Fibroblast of lung (primary cell): Measurements from ENCODE around the gene AK1.

ENCODE experiments used
- EZH2 ChIP-seq: IDR thresholded peaks from 2 replicates; pipeline ENCODE4 v1.5.1; 2012; ENCODE audit warnings: low read length, control low read depth, mild to moderate bottlenecking; ENCODE audit errors: missing control alignments
- TF ChIP-seq, protein P1 (sequence below), 2 donors: IDR thresholded peaks in 1 of 2; conservative IDR thresholded peaks in 1 of 2; 1 replicate in 1 of 2; 2 replicates in 1 of 2; pipeline ENCODE4 v1.5.1; 2011 to 2012; ENCODE audit warnings: low read length in 2 of 2, control low read depth in 1 of 2, inconsistent platforms in 1 of 2, low read depth in 1 of 2, mild to moderate bottlenecking in 1 of 2

DNA sequence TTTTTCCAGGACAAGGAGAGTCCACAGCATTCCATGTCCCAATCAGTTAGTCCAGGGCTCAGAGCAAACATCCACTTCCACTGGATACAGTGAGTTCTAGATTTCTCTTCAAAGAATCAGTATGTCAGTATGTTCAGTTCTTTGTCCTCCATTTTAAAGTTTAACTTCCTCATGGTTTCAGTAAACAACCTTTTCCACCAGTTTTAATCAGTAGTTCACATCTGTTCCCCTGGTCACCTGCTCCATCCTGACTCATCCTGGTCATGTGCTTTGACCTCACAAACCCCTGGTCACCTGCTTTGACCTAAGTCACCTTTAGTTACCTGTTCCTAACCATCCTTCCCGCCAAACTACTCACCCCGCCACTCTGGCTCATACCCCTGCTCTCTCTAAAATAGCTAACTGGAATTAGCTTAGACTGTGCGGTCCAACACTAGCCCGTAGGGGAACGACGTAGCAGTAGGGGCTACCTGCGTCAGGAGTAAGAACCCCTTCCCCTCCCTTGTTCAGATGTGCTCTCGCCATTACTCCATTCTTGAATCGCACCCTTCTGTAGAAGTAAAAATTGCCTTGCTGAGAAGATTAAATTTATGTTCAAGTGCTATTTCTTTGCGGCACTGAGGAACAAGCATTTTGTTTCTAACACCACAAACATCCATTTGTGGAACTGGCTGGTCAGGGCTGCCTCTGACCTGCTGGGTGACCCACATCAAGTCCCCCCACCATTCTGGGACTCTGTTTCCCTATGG, 28.5 kb downstream of the AK1 start:
- TF ChIP-seq, protein P1, sequence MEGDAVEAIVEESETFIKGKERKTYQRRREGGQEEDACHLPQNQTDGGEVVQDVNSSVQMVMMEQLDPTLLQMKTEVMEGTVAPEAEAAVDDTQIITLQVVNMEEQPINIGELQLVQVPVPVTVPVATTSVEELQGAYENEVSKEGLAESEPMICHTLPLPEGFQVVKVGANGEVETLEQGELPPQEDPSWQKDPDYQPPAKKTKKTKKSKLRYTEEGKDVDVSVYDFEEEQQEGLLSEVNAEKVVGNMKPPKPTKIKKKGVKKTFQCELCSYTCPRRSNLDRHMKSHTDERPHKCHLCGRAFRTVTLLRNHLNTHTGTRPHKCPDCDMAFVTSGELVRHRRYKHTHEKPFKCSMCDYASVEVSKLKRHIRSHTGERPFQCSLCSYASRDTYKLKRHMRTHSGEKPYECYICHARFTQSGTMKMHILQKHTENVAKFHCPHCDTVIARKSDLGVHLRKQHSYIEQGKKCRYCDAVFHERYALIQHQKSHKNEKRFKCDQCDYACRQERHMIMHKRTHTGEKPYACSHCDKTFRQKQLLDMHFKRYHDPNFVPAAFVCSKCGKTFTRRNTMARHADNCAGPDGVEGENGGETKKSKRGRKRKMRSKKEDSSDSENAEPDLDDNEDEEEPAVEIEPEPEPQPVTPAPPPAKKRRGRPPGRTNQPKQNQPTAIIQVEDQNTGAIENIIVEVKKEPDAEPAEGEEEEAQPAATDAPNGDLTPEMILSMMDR (conservative IDR thresholded peaks at IDR 0.05 in 1 of 2, IDR thresholded peaks at IDR 0.05 in 1 of 2; ENCODE audit: low read depth in 1 of 2, low read length in 2 of 2), result no peak
- TF ChIP-seq EZH2, result no peak
